ENCODE data around the gene ARAF.

ARAF gene

GRCh38 chrX:47564438-47565085 is 3.6 kb downstream of the ARAF start:
- no peak for DNase-seq

DNA sequence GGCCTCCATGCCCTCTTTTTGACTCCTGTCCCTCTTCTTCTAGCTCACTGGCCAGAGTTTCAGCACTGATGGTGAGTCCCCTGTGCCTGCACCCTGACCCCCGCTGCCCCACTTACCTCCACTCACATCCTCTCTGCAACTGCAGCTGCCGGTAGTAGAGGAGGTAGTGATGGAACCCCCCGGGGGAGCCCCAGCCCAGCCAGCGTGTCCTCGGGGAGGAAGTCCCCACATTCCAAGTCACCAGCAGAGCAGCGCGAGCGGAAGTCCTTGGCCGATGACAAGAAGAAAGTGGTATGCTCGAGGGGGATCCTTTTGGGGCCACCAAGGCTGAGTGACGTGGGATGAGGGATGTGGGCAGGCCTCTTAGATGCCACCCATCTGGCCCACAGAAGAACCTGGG is 5.8 kb downstream of the ARAF start:
- DNase-seq: no peak

GRCh38 chrX:47568656-47569295 is 7.8 kb downstream of the ARAF start:
- no peak for DNase-seq

GRCh38 chrX:47570794-47571193 is 9.8 kb downstream of the ARAF start:
- no peak for DNase-seq

DNA sequence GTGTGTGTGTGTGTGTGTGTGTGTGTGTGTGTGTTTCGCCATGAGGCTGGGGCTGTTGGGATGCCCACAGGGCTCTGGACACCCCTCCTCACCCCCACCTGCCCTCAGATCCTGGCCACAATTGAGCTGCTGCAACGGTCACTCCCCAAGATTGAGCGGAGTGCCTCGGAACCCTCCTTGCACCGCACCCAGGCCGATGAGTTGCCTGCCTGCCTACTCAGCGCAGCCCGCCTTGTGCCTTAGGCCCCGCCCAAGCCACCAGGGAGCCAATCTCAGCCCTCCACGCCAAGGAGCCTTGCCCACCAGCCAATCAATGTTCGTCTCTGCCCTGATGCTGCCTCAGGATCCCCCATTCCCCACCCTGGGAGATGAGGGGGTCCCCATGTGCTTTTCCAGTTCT is 10.2 kb downstream of the ARAF start:
- no peak for DNase-seq

GRCh38 chrX:47571896-47572295 is 10.9 kb downstream of the ARAF start:
- DNase-seq: no peak

DNA sequence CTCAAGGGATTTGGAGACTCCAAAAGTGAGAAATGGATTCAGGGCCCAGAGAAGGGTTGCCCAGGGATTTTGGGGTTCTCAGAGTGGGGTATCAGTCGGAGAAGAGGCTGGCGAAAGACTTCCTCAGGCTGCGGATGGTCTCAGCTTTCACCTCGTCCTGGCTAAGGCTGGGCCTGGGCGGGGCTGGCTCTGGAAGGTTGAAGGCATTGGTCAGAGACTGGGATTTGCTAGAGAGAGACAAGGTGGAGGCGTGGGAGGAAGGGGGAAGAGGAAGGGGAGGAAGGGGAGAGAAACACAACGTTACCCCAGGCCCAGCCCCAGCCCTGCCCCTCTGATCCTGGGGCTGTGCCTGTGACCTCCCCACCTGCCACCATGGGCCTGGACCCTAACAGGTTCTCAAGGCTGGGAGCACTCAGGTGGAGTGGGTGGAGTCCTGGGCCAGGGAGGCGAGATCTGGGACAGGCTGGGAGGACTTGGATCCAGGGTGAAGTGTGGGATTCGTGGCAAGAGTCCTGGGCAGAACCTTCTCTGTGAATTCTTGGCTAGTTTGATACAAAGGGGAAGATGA is 11.9 kb downstream of the ARAF start:
- no peak for DNase-seq

- no peak for DNase-seq
Measured at GRCh38 chrX:47573341-47574075, 12.5 kb downstream of the ARAF start.

GRCh38 chrX:47574076-47574546 is 13.1 kb downstream of the ARAF start:
- no peak for DNase-seq

GRCh38 chrX:47574547-47575301 is 13.7 kb downstream of the ARAF start:
- no peak for DNase-seq

GRCh38 chrX:47576021-47576898 is 15.3 kb downstream of the ARAF start:
- DNase-seq: no peak

- DNase-seq: no peak
Measured at GRCh38 chrX:47577424-47577823, 16.4 kb downstream of the ARAF start.

GRCh38 chrX:47577901-47578300 is 16.9 kb downstream of the ARAF start:
- DNase-seq: no peak

DNA sequence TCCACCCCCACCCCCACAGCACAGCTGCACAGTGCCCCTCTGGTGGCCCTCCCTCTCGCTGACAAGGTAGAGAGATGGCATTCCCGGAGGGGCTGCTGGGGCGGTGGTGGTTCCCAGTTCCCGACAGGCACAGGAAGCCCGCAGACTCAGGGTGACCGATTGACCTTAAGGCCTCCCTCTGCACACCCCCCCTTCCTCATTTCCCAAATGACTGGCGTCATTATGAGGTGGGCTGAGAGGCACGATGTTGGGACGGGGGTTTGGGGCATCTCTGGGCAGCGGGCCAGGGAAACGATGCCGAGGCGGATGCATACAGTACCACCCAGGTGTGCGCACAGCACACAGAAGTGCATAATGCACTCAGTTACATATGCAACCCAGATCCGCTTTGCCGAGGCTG is 17.7 kb downstream of the ARAF start:
- no peak for DNase-seq

GRCh38 chrX:47579537-47579936 is 18.5 kb downstream of the ARAF start:
- DNase-seq: no peak

GRCh38 chrX:47581731-47582647 is 21.0 kb downstream of the ARAF start, which contains the start of gene TIMP1:
TIMP1 (plus strand) TSS chrX:47582436; CDS start chrX:47583416, 980 bp downstream.
- no peak for DNase-seq

- no peak for DNase-seq
Measured at GRCh38 chrX:47583240-47583861, 22.3 kb downstream of the ARAF start.

DNA sequence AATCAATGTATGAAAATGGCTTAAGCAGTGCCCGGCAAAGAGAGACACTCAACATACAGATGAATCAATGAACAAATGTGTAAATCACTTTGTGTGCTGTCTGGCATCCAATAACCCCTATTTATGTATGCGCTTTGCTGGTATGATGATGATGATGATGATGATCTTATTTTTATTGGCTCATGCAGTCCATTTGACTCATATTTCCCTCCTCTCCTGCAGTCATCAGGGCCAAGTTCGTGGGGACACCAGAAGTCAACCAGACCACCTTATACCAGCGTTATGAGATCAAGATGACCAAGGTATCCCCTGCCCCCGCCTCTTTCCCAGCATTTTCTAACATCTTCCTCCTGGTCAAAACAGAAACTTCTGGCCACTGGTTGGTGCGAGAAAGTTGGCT is 23.7 kb downstream of the ARAF start:
- no peak for DNase-seq

DNA sequence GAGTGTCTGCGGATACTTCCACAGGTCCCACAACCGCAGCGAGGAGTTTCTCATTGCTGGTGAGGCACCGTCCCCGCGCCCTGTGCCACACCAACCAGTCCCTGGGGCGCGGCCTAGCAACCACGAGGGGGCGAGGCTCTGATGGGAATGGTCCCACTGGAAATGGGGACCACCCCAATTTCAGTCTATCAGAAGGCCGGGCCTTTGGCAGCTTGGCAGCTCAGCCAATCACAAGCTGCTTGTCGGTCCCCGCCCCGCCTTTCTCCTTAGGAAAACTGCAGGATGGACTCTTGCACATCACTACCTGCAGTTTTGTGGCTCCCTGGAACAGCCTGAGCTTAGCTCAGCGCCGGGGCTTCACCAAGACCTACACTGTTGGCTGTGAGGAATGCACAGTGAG is 24.3 kb downstream of the ARAF start:
- DNase-seq: no peak
